BLaER1 treated with 17β-estradiol and CSF1 and Interleukin-3, amounts not matched to agents 10 nM and 100 nM (cell line): ENCODE measurements around the gene DVL2.
"Not testable (repeated sequence)": the region's sequence is repeated elsewhere in the genome, so short reads cannot be mapped to it uniquely, and the experiment has no call there.

Source experiments
- H3K27ac ChIP-seq, 11 experiments: shearing (Covaris generic); formaldehyde crosslinking; 2 replicates each; pipeline ENCODE4 v1.8.1; 2022
- H3K27me3 ChIP-seq, 11 experiments: shearing (Covaris generic); formaldehyde crosslinking; 2 replicates each; pipeline ENCODE4 v1.8.1; 2022
- H3K36me3 ChIP-seq, 11 experiments: shearing (Covaris generic); formaldehyde crosslinking; 2 replicates each; pipeline ENCODE4 v1.8.1; 2022
- H3K4me1 ChIP-seq, 10 experiments: shearing (Covaris generic); formaldehyde crosslinking; 2 replicates each; pipeline ENCODE4 v1.8.1; 2022
- H3K4me2 ChIP-seq, 11 experiments: shearing (Covaris generic); formaldehyde crosslinking; 2 replicates each; pipeline ENCODE4 v1.8.1; 2022
- H3K4me3 ChIP-seq, 10 experiments: shearing (Covaris generic); formaldehyde crosslinking; 2 replicates each; pipeline ENCODE4 v1.8.1; 2022
- H3K9ac ChIP-seq, 11 experiments: shearing (Covaris generic); formaldehyde crosslinking; 2 replicates each; pipeline ENCODE4 v1.8.1; 2022
- H3K9me3 ChIP-seq, 11 experiments: shearing (Covaris generic); formaldehyde crosslinking; replicated peaks in 1 of 11; 2 replicates each; pipeline ENCODE4 v1.8.1; 2022
- H4K20me1 ChIP-seq, 11 experiments: shearing (Covaris generic); formaldehyde crosslinking; 2 replicates each; pipeline ENCODE4 v1.8.1; 2022
- Cebpa-rat ChIP-seq, 11 experiments: shearing (Covaris generic); IDR thresholded peaks; 2 replicates each; pipeline ENCODE4 v1.8.1; 2022

The DVL2 gene

GRCh38 chr17:7184091-7184488 is 50.2 kb downstream of the DVL2 start:
- peaks cover 0 to 27% (median 11%) of the 10 kb centered on the region in 11 experiments; a peak in 9 of 22 replicates for H3K36me3 ChIP-seq
- peak overlapping the region in 1 of 11 experiments; percentile 35; a peak in 1 of 22 replicates for H3K4me2 ChIP-seq
- H3K27me3 ChIP-seq: no peaks in the 10 kb centered on the region
- TF ChIP-seq Cebpa-rat (IDR thresholded peaks at IDR 0.05): no peak
- H3K4me3 ChIP-seq: no peak overlapping the region
- H3K9ac ChIP-seq: no peak overlapping the region; a peak in 1 of 22 replicates
- no peaks in the 10 kb centered on the region for H3K9me3 ChIP-seq
- peaks cover 0 to 14% (median 3%) of the 10 kb centered on the region in 10 experiments; a peak in 7 of 20 replicates for H3K4me1 ChIP-seq
- H3K27ac ChIP-seq: no peak overlapping the region
- peaks cover 0 to 27% (median 0%) of the 10 kb centered on the region in 11 experiments; a peak in 3 of 22 replicates for H4K20me1 ChIP-seq

GRCh38 chr17:7183433-7184090 is 50.8 kb downstream of the DVL2 start:
- no peaks in the 10 kb centered on the region for H3K27me3 ChIP-seq
- H3K9me3 ChIP-seq: no peaks in the 10 kb centered on the region
- H4K20me1 ChIP-seq: peaks cover 0 to 27% (median 0%) of the 10 kb centered on the region in 11 experiments; a peak in 3 of 22 replicates
- TF ChIP-seq Cebpa-rat (IDR thresholded peaks at IDR 0.05): no peak
- H3K4me2 ChIP-seq: peak overlapping the region in 1 of 11 experiments; percentile 35; a peak in 1 of 22 replicates
- no peak overlapping the region for H3K27ac ChIP-seq
- H3K4me1 ChIP-seq: peaks cover 0 to 14% (median 3%) of the 10 kb centered on the region in 10 experiments; a peak in 7 of 20 replicates
- H3K36me3 ChIP-seq: peaks cover 0 to 22% (median 11%) of the 10 kb centered on the region in 11 experiments; a peak in 9 of 22 replicates
- H3K4me3 ChIP-seq: no peak overlapping the region
- no peak overlapping the region; a peak in 1 of 22 replicates for H3K9ac ChIP-seq

GRCh38 chr17:7182101-7182500 is 52.2 kb downstream of the DVL2 start:
- H3K4me2 ChIP-seq, H3K9me3 ChIP-seq, H3K27me3 ChIP-seq, H3K4me3 ChIP-seq, H3K9ac ChIP-seq, H3K27ac ChIP-seq, H3K36me3 ChIP-seq: not testable (repeated sequence)
- Histone ChIP-seq H4K20me1 (peaks cover 0 to 19% (median 0%) of the 10 kb centered on the region in 11 experiments; a peak in 3 of 22 replicates), H3K4me1 (peaks cover 12 to 27% (median 15%) of the 10 kb centered on the region in 10 experiments)

- TF ChIP-seq Cebpa-rat (IDR thresholded peaks at IDR 0.05): no peak
- Histone ChIP-seq H3K9me3 (no peaks in the 10 kb centered on the region), H3K4me1 (peaks cover 21 to 31% (median 24%) of the 10 kb centered on the region in 10 experiments), H3K27me3 (peaks cover 0 to 6% (median 0%) of the 10 kb centered on the region in 11 experiments; a peak in 1 of 22 replicates), H3K36me3 (no peaks in the 10 kb centered on the region), H3K9ac (peak within 1 kb of the TSS in 8 of 11 experiments; percentile 64 to 78 (median 68); a peak in 11 of 22 replicates), H3K4me3 (peak within 1 kb of the TSS in 8 of 10 experiments; percentile 53 to 69 (median 62); a peak in 11 of 20 replicates), H3K27ac (peak within 1 kb of the TSS in 1 of 11 experiments; percentile 35; a peak in 1 of 22 replicates), H4K20me1 (peaks cover 0 to 8% (median 0%) of the 10 kb centered on the region in 11 experiments; a peak in 2 of 22 replicates), H3K4me2 (peak within 1 kb of the TSS; percentile 92 to 100 (median 98))
These were observed 54.7 kb downstream of the DVL2 start, which contains the start of gene ASGR1 for GRCh38 chr17:7179317-7180254. ASGR1 (minus strand) TSS chr17:7179370; CDS start chr17:7178563, 807 bp downstream.

- H3K9ac ChIP-seq: no peak overlapping the region
- 0 out of 22 replicates have a peak, but pooled peaks cover 0 to 3% (median 0%) of the 10 kb centered on the region in 11 experiments for H4K20me1 ChIP-seq
- H3K27me3 ChIP-seq: peaks cover 0 to 6% (median 0%) of the 10 kb centered on the region in 11 experiments; a peak in 1 of 22 replicates
- no peak overlapping the region for H3K27ac ChIP-seq
- H3K9me3 ChIP-seq: no peaks in the 10 kb centered on the region
- no peaks in the 10 kb centered on the region for H3K36me3 ChIP-seq
- no peak for TF ChIP-seq Cebpa-rat (IDR thresholded peaks at IDR 0.05)
- no peak overlapping the region for H3K4me3 ChIP-seq
- H3K4me1 ChIP-seq: peaks cover 24 to 34% (median 30%) of the 10 kb centered on the region in 10 experiments
- no peak overlapping the region for H3K4me2 ChIP-seq
These were observed 55.4 kb downstream of the DVL2 start for GRCh38 chr17:7178973-7179316.

GRCh38 chr17:7177954-7178477 is 56.3 kb downstream of the DVL2 start:
- peak overlapping the region; percentile 46 to 69 (median 60) for H3K4me3 ChIP-seq

GRCh38 chr17:7177191-7177953 is 56.9 kb downstream of the DVL2 start:
- Histone ChIP-seq H3K36me3 (no peaks in the 10 kb centered on the region; a peak in 1 of 22 replicates), H3K9me3 (peaks cover 0 to 8% (median 0%) of the 10 kb centered on the region in 11 experiments; a peak in 1 of 22 replicates), H3K4me1 (peaks cover 25 to 43% (median 35%) of the 10 kb centered on the region in 10 experiments), H3K27ac (peak overlapping the region in 9 of 11 experiments; percentile 2 to 53 (median 36); a peak in 11 of 22 replicates), H3K27me3 (peaks cover 0 to 6% (median 0%) of the 10 kb centered on the region in 11 experiments; a peak in 1 of 22 replicates), H3K9ac (peak overlapping the region; percentile 52 to 78 (median 69)), H3K4me2 (peak overlapping the region; percentile 92 to 100 (median 98)), H3K4me3 (peak overlapping the region; percentile 46 to 69 (median 60)), H4K20me1 (no peaks in the 10 kb centered on the region)
- no peak for TF ChIP-seq Cebpa-rat (IDR thresholded peaks at IDR 0.05)

More at GRCh38 chr17:7177954-7178477, 56.3 kb downstream of the DVL2 start:
- H3K27me3 ChIP-seq: peaks cover 0 to 6% (median 0%) of the 10 kb centered on the region in 11 experiments; a peak in 1 of 22 replicates
- TF ChIP-seq Cebpa-rat (IDR thresholded peaks at IDR 0.05): no peak
- no peaks in the 10 kb centered on the region; a peak in 1 of 22 replicates for H3K36me3 ChIP-seq
- no peaks in the 10 kb centered on the region for H4K20me1 ChIP-seq
- peak overlapping the region; percentile 52 to 78 (median 69) for H3K9ac ChIP-seq
- 0 out of 22 replicates have a peak, but pooled peaks cover 0 to 2% (median 0%) of the 10 kb centered on the region in 11 experiments for H3K9me3 ChIP-seq
- peak overlapping the region in 9 of 11 experiments; percentile 2 to 53 (median 36); a peak in 12 of 22 replicates for H3K27ac ChIP-seq
- peak overlapping the region; percentile 92 to 100 (median 98) for H3K4me2 ChIP-seq
- peaks cover 25 to 40% (median 35%) of the 10 kb centered on the region in 10 experiments for H3K4me1 ChIP-seq
